Thyroid gland (tissue), 4 donors: ENCODE data around the gene FAM120B.

Source experiments
- POLR2A ChIP-seq, 2 donors: fragments of 450-650 bp; IDR thresholded peaks; one replicate each; pipeline ENCODE4 v1.6.1; 2017; ENCODE audit warnings: antibody characterized with exemption in 2 of 2, mild to moderate bottlenecking in 2 of 2, moderate library complexity in 1 of 2
- TF ChIP-seq, protein P1 (sequence below), 6 experiments: fragments of 200-600 bp in 3 of 6; fragments of 450-650 bp in 3 of 6; sonication (generic) in 3 of 6; IDR thresholded peaks; one replicate each; pipeline ENCODE4 v1.5.1; 2016 to 2019; ENCODE audit warnings: antibody characterized with exemption in 6 of 6, mild to moderate bottlenecking in 2 of 6, inconsistent platforms in 1 of 6, moderate library complexity in 1 of 6

DNA sequence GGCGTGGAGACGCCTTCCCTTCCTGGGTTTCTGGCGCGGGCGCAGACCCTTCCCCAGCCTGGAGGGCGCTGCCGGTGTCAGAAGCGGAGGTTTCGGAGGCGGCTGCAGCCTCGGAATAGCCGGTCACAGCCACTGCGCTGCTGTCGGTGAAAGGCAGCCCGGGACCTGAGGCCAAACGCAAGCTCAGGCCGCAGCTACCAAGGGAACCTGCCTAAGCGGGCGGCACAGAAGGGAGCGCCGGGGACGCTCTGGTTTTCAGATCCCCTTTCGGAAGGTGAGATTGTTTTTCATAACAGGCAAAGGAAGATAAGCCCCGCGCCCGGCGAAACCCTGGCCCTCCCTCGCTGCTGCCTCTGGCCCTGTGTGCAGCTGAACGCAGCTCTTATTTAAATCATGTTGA, 116.5 kb downstream of the FAM120B start:
- TF ChIP-seq, protein P1, sequence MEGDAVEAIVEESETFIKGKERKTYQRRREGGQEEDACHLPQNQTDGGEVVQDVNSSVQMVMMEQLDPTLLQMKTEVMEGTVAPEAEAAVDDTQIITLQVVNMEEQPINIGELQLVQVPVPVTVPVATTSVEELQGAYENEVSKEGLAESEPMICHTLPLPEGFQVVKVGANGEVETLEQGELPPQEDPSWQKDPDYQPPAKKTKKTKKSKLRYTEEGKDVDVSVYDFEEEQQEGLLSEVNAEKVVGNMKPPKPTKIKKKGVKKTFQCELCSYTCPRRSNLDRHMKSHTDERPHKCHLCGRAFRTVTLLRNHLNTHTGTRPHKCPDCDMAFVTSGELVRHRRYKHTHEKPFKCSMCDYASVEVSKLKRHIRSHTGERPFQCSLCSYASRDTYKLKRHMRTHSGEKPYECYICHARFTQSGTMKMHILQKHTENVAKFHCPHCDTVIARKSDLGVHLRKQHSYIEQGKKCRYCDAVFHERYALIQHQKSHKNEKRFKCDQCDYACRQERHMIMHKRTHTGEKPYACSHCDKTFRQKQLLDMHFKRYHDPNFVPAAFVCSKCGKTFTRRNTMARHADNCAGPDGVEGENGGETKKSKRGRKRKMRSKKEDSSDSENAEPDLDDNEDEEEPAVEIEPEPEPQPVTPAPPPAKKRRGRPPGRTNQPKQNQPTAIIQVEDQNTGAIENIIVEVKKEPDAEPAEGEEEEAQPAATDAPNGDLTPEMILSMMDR (IDR thresholded peaks at IDR 0.05) = no peak
- no peak for TF ChIP-seq POLR2A (IDR thresholded peaks at IDR 0.05)
